ENCODE results near the gene CASP14. TPM values are rescaled to one million over a fixed set of nuclear protein-coding genes. Genes with fewer than 3 reads are reported as not detected.

CASP14 gene
- total and polyA plus RNA-seq, 2 of the 13 experiments (the other 11 are each of a cell fraction or from before 2014, with no cell fraction given) = not detected

DNA sequence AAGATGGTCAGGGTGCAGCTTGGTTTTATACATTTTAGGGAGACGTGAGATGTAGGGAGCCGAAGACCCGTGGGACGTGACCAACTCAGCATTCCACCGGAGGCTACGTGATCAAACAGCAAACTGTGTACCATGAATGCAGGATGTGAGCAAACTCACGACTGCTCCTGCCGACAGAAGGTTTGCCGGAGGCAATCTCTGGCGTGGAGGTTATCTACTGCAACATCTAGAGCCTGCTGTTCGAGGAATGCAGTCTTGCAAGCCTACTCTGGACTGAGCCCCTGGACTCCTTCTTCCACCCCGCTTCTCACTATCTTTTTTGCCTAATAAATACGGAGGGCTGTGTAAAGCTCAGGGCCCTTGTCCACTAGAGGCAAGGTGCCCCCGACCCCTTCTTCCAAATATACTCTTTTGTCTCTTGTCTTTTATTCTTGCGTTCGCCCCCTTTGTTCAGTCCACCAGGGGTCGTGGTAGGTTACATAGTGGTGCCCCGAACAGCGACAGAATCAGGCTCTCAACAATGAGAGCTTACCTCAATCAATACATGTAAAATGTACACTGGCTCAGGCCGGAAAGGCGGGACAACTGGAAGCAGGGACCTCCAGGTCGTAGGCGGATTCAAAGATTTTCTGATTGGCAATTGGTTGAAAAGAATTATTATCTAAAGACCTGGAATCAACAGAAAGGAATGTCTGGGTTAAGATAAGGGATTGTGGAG is 23.8 kb downstream of the CASP14 start (continued):
- TF ChIP-seq ZKSCAN5 (CRISPR knock-in tag; IDR thresholded peaks at IDR 0.05) = no peak
- TF ChIP-seq, protein P1, sequence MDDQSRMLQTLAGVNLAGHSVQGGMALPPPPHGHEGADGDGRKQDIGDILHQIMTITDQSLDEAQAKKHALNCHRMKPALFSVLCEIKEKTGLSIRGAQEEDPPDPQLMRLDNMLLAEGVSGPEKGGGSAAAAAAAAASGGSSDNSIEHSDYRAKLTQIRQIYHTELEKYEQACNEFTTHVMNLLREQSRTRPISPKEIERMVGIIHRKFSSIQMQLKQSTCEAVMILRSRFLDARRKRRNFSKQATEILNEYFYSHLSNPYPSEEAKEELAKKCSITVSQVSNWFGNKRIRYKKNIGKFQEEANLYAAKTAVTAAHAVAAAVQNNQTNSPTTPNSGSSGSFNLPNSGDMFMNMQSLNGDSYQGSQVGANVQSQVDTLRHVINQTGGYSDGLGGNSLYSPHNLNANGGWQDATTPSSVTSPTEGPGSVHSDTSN (CRISPR knock-in tag; IDR thresholded peaks at IDR 0.05; ENCODE audit: borderline replicate concordance) = no peak
- no peak; the same call in 1 of the 2 replicates for TF ChIP-seq ZNF766 (CRISPR knock-in tag; IDR thresholded peaks at IDR 0.05; ENCODE audit: borderline replicate concordance)
- TF ChIP-seq ZNF761 (CRISPR knock-in tag; conservative IDR thresholded peaks at IDR 0.05) = peak; percentile 70; the same call in 1 of the 2 replicates
- no peak; the same call in 1 of the 2 replicates for TF ChIP-seq ZNF629 (CRISPR knock-in tag; conservative IDR thresholded peaks at IDR 0.05)
- no peak for TF ChIP-seq ZNF781 (CRISPR knock-in tag; IDR thresholded peaks at IDR 0.05; ENCODE audit: borderline replicate concordance, not compliant biosample characterization)
- TF ChIP-seq ZNF263 (CRISPR knock-in tag; IDR thresholded peaks at IDR 0.05) = no peak
- TF ChIP-seq ZFP36 (IDR thresholded peaks at IDR 0.05; ENCODE audit: borderline replicate concordance, low read depth, low read length, partially characterized antibody) = no peak
- TF ChIP-seq HMG20A (CRISPR knock-in tag; IDR thresholded peaks at IDR 0.05; ENCODE audit: borderline replicate concordance) = no peak
- TF ChIP-seq AGO2 (optimal IDR thresholded peaks at IDR 0.05; ENCODE audit: low read depth, low read length) = no peak
- TF ChIP-seq MAFK (conservative IDR thresholded peaks at IDR 0.05 in 1 of 2, IDR thresholded peaks at IDR 0.05 in 1 of 2; ENCODE audit: low read length in 2 of 2) = no peak
- no peak for TF ChIP-seq MBNL3 (CRISPR knock-in tag; conservative IDR thresholded peaks at IDR 0.05)
- TF ChIP-seq AGO1 (IDR thresholded peaks at IDR 0.05; ENCODE audit: low read depth, low read length, poor library complexity, severe bottlenecking) = no peak
- no peak for TF ChIP-seq CEBPG (CRISPR knock-in tag; IDR thresholded peaks at IDR 0.05)
- TF ChIP-seq FOSL1 (CRISPR knock-in tag; IDR thresholded peaks at IDR 0.05; ENCODE audit: borderline replicate concordance) = no peak
- no peak for TF ChIP-seq NCOR1 (IDR thresholded peaks at IDR 0.05; ENCODE audit: borderline replicate concordance, low read length)
- TF ChIP-seq SP2 (CRISPR knock-in tag; IDR thresholded peaks at IDR 0.05) = no peak
- TF ChIP-seq FOXM1 (CRISPR knock-in tag; IDR thresholded peaks at IDR 0.05) = no peak
- no peak for TF ChIP-seq HNF4G (IDR thresholded peaks at IDR 0.05; ENCODE audit: borderline replicate concordance, low read depth, low read length)
- no peak; the same call in 1 of the 2 replicates for TF ChIP-seq HNF4G (CRISPR knock-in tag; IDR thresholded peaks at IDR 0.05; ENCODE audit: borderline replicate concordance, low read depth)
- no peak for TF ChIP-seq SUZ12 (IDR thresholded peaks at IDR 0.05; ENCODE audit: low read depth, low read length)
- TF ChIP-seq, protein P2, sequence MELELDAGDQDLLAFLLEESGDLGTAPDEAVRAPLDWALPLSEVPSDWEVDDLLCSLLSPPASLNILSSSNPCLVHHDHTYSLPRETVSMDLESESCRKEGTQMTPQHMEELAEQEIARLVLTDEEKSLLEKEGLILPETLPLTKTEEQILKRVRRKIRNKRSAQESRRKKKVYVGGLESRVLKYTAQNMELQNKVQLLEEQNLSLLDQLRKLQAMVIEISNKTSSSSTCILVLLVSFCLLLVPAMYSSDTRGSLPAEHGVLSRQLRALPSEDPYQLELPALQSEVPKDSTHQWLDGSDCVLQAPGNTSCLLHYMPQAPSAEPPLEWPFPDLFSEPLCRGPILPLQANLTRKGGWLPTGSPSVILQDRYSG (CRISPR knock-in tag; IDR thresholded peaks at IDR 0.05) = no peak
- TF ChIP-seq HOXA7 (CRISPR knock-in tag; IDR thresholded peaks at IDR 0.05) = no peak
- TF ChIP-seq, protein P3, sequence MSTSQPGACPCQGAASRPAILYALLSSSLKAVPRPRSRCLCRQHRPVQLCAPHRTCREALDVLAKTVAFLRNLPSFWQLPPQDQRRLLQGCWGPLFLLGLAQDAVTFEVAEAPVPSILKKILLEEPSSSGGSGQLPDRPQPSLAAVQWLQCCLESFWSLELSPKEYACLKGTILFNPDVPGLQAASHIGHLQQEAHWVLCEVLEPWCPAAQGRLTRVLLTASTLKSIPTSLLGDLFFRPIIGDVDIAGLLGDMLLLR (CRISPR knock-in tag; IDR thresholded peaks at IDR 0.05) = no peak
